Stomach (tissue), 4 donors: Measurements from ENCODE around the gene ANKFN1.

Source experiments
- EP300 ChIP-seq: sonication (generic); formaldehyde crosslinking; IDR thresholded peaks from one replicate; pipeline ENCODE4 v1.6.1; 2017; ENCODE audit warnings: antibody characterized with exemption
- POLR2A ChIP-seq, 4 donors: fragments of 450-650 bp; IDR thresholded peaks; one replicate each; pipeline ENCODE4 v1.6.1; 2016; ENCODE audit warnings: antibody characterized with exemption in 4 of 4, control low read depth in 2 of 4, mild to moderate bottlenecking in 1 of 4, moderate library complexity in 1 of 4
- POLR2AphosphoS5 ChIP-seq, 3 donors: sonication (generic); formaldehyde crosslinking; IDR thresholded peaks; one replicate each; pipeline ENCODE4 v1.6.1; 2016; ENCODE audit warnings: antibody characterized with exemption in 3 of 3
- TF ChIP-seq, protein P1 (sequence below), 7 experiments: fragments of 450-650 bp in 4 of 7; fragments of 200-600 bp in 3 of 7; sonication (generic) in 3 of 7; IDR thresholded peaks; one replicate each; pipeline ENCODE4 v1.5.1; 2016 to 2019; ENCODE audit warnings: antibody characterized with exemption in 7 of 7, control low read depth in 2 of 7, mild to moderate bottlenecking in 1 of 7

DNA sequence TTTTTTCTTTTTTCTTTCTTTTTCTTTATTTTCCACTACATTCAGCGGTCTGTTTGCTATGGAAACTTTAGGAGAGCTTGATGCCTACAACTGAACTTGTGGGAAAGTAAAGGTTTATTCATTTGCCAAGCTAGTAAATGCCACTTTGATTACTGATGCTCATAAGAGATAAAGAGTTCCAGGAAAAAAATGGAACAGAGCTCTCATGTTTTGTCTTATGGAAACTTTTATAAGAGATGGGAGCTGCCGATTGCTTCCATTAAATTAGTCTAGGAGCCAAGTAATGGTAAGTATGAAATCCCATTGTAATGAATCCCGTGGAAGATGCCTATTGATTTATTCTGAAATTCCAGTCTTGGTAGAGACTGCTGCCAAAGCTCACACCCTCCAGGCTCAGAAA, 7.1 kb downstream of the ANKFN1 start:
- TF ChIP-seq EP300, result no peak
- TF ChIP-seq POLR2A (IDR thresholded peaks at IDR 0.05), result no peak
- TF ChIP-seq, protein P1, sequence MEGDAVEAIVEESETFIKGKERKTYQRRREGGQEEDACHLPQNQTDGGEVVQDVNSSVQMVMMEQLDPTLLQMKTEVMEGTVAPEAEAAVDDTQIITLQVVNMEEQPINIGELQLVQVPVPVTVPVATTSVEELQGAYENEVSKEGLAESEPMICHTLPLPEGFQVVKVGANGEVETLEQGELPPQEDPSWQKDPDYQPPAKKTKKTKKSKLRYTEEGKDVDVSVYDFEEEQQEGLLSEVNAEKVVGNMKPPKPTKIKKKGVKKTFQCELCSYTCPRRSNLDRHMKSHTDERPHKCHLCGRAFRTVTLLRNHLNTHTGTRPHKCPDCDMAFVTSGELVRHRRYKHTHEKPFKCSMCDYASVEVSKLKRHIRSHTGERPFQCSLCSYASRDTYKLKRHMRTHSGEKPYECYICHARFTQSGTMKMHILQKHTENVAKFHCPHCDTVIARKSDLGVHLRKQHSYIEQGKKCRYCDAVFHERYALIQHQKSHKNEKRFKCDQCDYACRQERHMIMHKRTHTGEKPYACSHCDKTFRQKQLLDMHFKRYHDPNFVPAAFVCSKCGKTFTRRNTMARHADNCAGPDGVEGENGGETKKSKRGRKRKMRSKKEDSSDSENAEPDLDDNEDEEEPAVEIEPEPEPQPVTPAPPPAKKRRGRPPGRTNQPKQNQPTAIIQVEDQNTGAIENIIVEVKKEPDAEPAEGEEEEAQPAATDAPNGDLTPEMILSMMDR (IDR thresholded peaks at IDR 0.05), result no peak
- no peak for TF ChIP-seq POLR2AphosphoS5 (IDR thresholded peaks at IDR 0.05)
